ENCODE results near the gene HIVEP3. TPM values are rescaled to one million over a fixed set of nuclear protein-coding genes. Genes with fewer than 3 reads are reported as not detected.

The HIVEP3 gene
- total RNA-seq, 1 experiment from 2014 or later, result 3.1 TPM

DNA sequence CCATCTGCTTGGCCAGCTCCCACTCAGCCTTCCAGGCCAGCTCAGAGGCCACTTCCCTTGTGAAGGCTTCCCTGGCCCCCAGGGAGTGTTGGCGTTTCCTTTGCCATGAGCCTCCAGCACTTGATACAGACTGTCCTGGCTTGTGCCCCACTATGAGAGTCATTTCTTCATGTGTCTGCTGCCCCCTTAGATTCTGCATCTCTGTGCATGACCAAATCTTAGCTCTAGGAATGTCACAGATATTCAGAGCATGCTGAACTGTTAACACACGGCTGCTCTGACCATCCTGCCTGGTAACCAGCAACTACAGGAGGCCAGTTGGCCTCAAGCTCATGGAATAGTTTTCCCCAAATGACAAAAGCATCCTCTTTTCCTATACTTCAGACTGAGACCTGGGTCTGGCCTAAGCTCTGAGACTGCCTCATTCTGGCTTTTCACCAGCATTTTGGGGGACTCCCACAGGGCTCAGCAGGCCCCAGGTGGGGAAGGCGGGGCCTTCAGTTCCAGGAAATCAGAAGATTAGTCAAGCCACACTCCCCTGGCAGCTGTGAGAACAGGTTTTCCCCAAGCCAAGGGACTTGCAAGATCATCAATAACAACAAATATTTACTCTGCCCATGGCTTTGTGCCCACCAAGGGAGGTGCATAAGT is 251.6 kb downstream of the HIVEP3 start:
- CTCF ChIA-PET, result no interaction called here
- H3K27me3 ChIP-seq (replicated peaks; ENCODE audit: insufficient read depth, low read depth, low read length, poor library complexity), result no peaks in the 10 kb centered on the region
- no peaks in the 10 kb centered on the region for H3K36me3 ChIP-seq (ENCODE audit: insufficient read depth, low read length, poor library complexity, severe bottlenecking)
- POLR2A ChIA-PET (ENCODE audit: low non-redundant PET), result no interaction called here
- no peak for DNase-seq (ENCODE audit: low spot score)
- H3K9me3 ChIP-seq (ENCODE audit: low read depth, low read length, poor library complexity, severe bottlenecking), result no peaks in the 10 kb centered on the region
- no peak for TF ChIP-seq EZH2 (IDR thresholded peaks at IDR 0.05; ENCODE audit: borderline replicate concordance, low read depth, low read length, poor library complexity, severe bottlenecking)
- TF ChIP-seq, protein P1, sequence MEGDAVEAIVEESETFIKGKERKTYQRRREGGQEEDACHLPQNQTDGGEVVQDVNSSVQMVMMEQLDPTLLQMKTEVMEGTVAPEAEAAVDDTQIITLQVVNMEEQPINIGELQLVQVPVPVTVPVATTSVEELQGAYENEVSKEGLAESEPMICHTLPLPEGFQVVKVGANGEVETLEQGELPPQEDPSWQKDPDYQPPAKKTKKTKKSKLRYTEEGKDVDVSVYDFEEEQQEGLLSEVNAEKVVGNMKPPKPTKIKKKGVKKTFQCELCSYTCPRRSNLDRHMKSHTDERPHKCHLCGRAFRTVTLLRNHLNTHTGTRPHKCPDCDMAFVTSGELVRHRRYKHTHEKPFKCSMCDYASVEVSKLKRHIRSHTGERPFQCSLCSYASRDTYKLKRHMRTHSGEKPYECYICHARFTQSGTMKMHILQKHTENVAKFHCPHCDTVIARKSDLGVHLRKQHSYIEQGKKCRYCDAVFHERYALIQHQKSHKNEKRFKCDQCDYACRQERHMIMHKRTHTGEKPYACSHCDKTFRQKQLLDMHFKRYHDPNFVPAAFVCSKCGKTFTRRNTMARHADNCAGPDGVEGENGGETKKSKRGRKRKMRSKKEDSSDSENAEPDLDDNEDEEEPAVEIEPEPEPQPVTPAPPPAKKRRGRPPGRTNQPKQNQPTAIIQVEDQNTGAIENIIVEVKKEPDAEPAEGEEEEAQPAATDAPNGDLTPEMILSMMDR (conservative IDR thresholded peaks at IDR 0.05; ENCODE audit: low read depth, low read length), result no peak
- intact Hi-C loops (cut with micrococcal nuclease; ENCODE audit: unreplicated experiment), result no loop called here
- no peak overlapping the region for H3K4me3 ChIP-seq (ENCODE audit: low read depth, low read length, poor library complexity, severe bottlenecking)
- peaks cover 10% of the 10 kb centered on the region for H3K4me1 ChIP-seq (ENCODE audit: insufficient read depth, low read length, poor library complexity, severe bottlenecking)
- no TSS peak for BruUV-seq (replicated peaks)
- H3K27ac ChIP-seq (ENCODE audit: low read depth, low read length, poor library complexity, severe bottlenecking), result no peak overlapping the region

DNA sequence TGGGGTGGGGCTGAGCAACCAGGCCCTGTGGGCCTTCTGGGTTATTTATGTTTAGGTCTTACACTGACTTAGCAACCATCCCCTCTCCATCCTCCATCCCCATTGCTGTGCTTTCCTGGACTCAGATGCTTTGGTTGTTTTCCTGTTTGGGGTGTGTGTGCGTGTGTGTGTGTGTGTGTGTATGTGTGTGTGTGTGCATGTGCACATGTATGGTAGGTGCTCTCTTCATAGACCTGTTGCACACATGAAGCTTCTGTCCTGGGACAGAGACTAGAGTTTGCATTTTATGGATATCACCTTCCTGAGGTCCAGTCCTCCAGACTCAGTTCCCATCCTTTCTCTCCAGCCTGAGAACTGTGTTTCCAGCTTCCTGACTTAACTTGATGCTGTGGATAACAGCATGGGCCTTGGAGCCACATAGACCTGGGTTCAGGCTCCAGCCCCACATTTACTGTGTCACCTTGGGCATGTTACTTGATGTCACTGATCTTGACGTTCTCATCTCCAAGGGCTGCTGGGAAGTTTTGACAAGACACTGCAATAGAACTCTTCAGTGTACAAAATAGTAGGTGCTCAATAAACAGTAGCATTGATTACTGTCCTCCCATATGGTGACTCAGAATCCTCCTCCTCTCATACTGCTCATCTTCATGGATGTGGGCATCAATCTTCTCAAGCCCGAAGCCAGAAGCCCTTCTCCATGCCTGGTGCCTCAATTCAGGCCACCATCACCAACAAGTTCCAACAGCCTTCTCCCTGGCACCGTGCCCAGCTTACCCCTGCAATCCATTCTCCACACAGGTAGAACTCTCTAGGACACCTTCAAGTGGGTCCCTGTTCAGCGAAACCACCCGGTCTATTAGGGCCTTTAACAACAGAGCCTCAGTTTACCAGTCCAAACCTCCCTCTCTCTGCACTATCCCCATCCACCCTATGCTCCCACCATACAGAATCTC is 252.5 kb downstream of the HIVEP3 start:
- no peak for DNase-seq (ENCODE audit: low spot score)
- intact Hi-C loops (cut with micrococcal nuclease; ENCODE audit: unreplicated experiment), result no loop called here
- ChIA-PET POLR2A (ENCODE audit: low non-redundant PET) (no interaction called here), CTCF (no interaction called here)
- no peaks in the 10 kb centered on the region for H3K9me3 ChIP-seq (ENCODE audit: low read depth, low read length, poor library complexity, severe bottlenecking)
- no TSS peak for BruUV-seq (replicated peaks)
- no peaks in the 10 kb centered on the region for H3K27me3 ChIP-seq (replicated peaks; ENCODE audit: insufficient read depth, low read depth, low read length, poor library complexity)
- peaks cover 13% of the 10 kb centered on the region for H3K4me1 ChIP-seq (ENCODE audit: insufficient read depth, low read length, poor library complexity, severe bottlenecking)
- no peak overlapping the region for H3K27ac ChIP-seq (ENCODE audit: low read depth, low read length, poor library complexity, severe bottlenecking)
- no peaks in the 10 kb centered on the region for H3K36me3 ChIP-seq (ENCODE audit: insufficient read depth, low read length, poor library complexity, severe bottlenecking)
- TF ChIP-seq, protein P1 (conservative IDR thresholded peaks at IDR 0.05; ENCODE audit: low read depth, low read length), result no peak
- TF ChIP-seq EZH2 (IDR thresholded peaks at IDR 0.05; ENCODE audit: borderline replicate concordance, low read depth, low read length, poor library complexity, severe bottlenecking), result no peak
- no peak overlapping the region for H3K4me3 ChIP-seq (ENCODE audit: low read depth, low read length, poor library complexity, severe bottlenecking)

GRCh38 chr1:41664861-41665640 is 253.7 kb downstream of the HIVEP3 start:
- ChIA-PET CTCF (no interaction called here), POLR2A (ENCODE audit: low non-redundant PET) (no interaction called here)
- BruUV-seq (replicated peaks), result no TSS peak
- TF ChIP-seq, protein P1 (conservative IDR thresholded peaks at IDR 0.05; ENCODE audit: low read depth, low read length), result no peak
- TF ChIP-seq EZH2 (IDR thresholded peaks at IDR 0.05; ENCODE audit: borderline replicate concordance, low read depth, low read length, poor library complexity, severe bottlenecking), result no peak
- no peaks in the 10 kb centered on the region for H3K36me3 ChIP-seq (ENCODE audit: insufficient read depth, low read length, poor library complexity, severe bottlenecking)
- H3K27ac ChIP-seq (ENCODE audit: low read depth, low read length, poor library complexity, severe bottlenecking), result no peak overlapping the region
- no peaks in the 10 kb centered on the region for H3K27me3 ChIP-seq (replicated peaks; ENCODE audit: insufficient read depth, low read depth, low read length, poor library complexity)
- H3K4me1 ChIP-seq (ENCODE audit: insufficient read depth, low read length, poor library complexity, severe bottlenecking), result peaks cover 17% of the 10 kb centered on the region
- no peaks in the 10 kb centered on the region for H3K9me3 ChIP-seq (ENCODE audit: low read depth, low read length, poor library complexity, severe bottlenecking)
- no peak for DNase-seq (ENCODE audit: low spot score)
- H3K4me3 ChIP-seq (ENCODE audit: low read depth, low read length, poor library complexity, severe bottlenecking), result no peak overlapping the region
- intact Hi-C loops (cut with micrococcal nuclease; ENCODE audit: unreplicated experiment), result no loop called here
